ENCODE measurements around the gene BNIP5.

BNIP5 gene

GRCh38 chr6:36290668-36291620 is 45.7 kb downstream of the BNIP5 start:
- no peak for DNase-seq

GRCh38 chr6:36289281-36289878 is 47.3 kb downstream of the BNIP5 start:
- no peak for DNase-seq

GRCh38 chr6:36286858-36287257 is 49.8 kb downstream of the BNIP5 start:
- no peak for DNase-seq

GRCh38 chr6:36285797-36286196 is 50.9 kb downstream of the BNIP5 start:
- no peak for DNase-seq

GRCh38 chr6:36285187-36285671 is 51.5 kb downstream of the BNIP5 start:
- peak in 1 of 14 donors; percentile 9 for DNase-seq

GRCh38 chr6:36284359-36284758 is 52.3 kb downstream of the BNIP5 start:
- DNase-seq: no peak

- no peak for DNase-seq
Measured at GRCh38 chr6:36283608-36284007, 53.1 kb downstream of the BNIP5 start.

- DNase-seq: no peak
Measured at GRCh38 chr6:36280983-36281382, 55.7 kb downstream of the BNIP5 start.

GRCh38 chr6:36280467-36280866 is 56.2 kb downstream of the BNIP5 start:
- DNase-seq: no peak

GRCh38 chr6:36277946-36278470 is 58.7 kb downstream of the BNIP5 start:
- no peak for DNase-seq

- no peak for DNase-seq
Measured at GRCh38 chr6:36276581-36277536, 59.8 kb downstream of the BNIP5 start.

- DNase-seq: no peak
Measured at GRCh38 chr6:36273802-36274514, 62.7 kb downstream of the BNIP5 start.

- no peak for DNase-seq
Measured at GRCh38 chr6:36273067-36273466, 63.6 kb downstream of the BNIP5 start.

GRCh38 chr6:36272234-36272633 is 64.5 kb downstream of the BNIP5 start:
- DNase-seq: no peak

- no peak for DNase-seq
Measured at GRCh38 chr6:36269834-36270705, 66.6 kb downstream of the BNIP5 start, which contains the start of gene PNPLA1. Gene PNPLA1 (plus strand): TSS chr6:36270060. CDS start chr6:36270460, 400 bp downstream.

- no peak for DNase-seq
Measured at GRCh38 chr6:36268478-36269275, 68.0 kb downstream of the BNIP5 start.

GRCh38 chr6:36267731-36268477 is 68.8 kb downstream of the BNIP5 start:
- no peak for DNase-seq

- DNase-seq: no peak
Measured at GRCh38 chr6:36266913-36267644, 69.6 kb downstream of the BNIP5 start.

Measured in C1 segment of cervical spinal cord (tissue), 14 donors.